Measurements from ENCODE around the gene CDCA8. TPM values are rescaled to one million over a fixed set of nuclear protein-coding genes. Genes with fewer than 3 reads are reported as not detected.

CDCA8 gene
- total RNA-seq, 1 experiment from 2014 or later: 48.5 TPM

DNA sequence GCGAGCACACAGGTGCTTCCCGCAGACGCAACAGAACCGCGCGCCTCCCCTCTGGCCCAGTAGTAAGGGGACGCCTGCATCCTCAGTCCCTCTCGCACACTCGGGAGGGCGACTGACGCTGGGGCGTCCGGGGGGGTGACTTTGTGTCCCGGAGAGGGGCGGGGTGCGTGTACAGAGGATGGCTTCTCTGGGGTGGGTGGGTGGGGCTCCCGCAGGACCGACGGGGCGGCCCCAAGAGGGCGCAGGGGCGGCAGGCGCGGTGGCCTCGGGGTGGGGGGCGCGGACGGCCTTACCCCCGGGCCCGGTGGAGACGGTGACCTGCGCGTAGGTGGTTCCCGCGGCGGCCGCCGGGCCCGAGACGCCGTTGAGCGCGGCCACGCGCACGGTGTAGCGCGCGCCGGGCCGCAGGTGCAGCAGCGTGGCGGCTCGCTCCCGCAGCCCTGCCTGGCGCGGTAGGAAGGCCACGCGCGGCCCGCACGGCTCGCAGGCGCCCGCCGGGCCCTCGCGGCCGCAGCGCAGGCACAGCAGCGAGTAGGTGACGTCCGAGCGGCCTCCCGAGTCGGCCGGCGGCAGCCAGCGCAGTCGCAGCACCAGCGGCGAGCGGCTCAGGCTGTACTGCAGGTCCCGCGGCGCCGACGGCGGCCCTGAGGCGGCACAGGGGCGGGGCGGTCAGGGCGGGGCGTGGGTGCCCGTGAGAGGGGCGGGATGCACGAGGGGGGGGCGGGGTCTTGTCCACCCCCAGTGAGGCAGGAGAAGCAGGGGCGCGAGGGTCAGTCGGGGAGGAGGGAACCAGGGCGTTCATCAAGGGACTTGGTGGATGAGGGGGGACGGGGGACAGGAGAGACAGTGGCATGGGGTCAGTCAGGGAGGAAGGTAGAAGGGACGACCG is 60.5 kb downstream of the CDCA8 start:
- H3K4me1 Mint-ChIP-seq: peaks cover 4 to 6% of the 10 kb centered on the region in 2 experiments; a peak in 2 of 4 replicates
- Histone ChIP-seq H3K79me1 (ENCODE audit: insufficient read depth, low read depth, low read length, poor library complexity, severe bottlenecking) (no peaks in the 10 kb centered on the region), H2BK120ac (ENCODE audit: low read depth, low read length, poor library complexity, severe bottlenecking) (no peak overlapping the region), H3K4ac (ENCODE audit: low read depth, low read length) (no peak overlapping the region), H3K4me1 (ENCODE audit: insufficient read depth, low read length) (no peaks in the 10 kb centered on the region; the same call in 1 of the 2 replicates), H3K27me3 (ENCODE audit: insufficient read depth, low read length) (peaks cover 31% of the 10 kb centered on the region; the same call in 1 of the 2 replicates), H3T11ph (ENCODE audit: low read length) (no peak overlapping the region), H2BK15ac (ENCODE audit: low read depth, low read length) (no peak overlapping the region), H3K27ac (ENCODE audit: insufficient read length, low read depth, low read length) (no peak overlapping the region), H3K23me2 (ENCODE audit: insufficient read length, low read depth, low read length, poor library complexity, severe bottlenecking) (no peaks in the 10 kb centered on the region), H2BK20ac (ENCODE audit: low read depth, low read length, poor library complexity, severe bottlenecking) (no peak overlapping the region), H2BK5ac (ENCODE audit: insufficient read length, low read length) (no peak overlapping the region), H4K5ac (ENCODE audit: insufficient read length, low read depth, low read length) (no peak overlapping the region), H3K14ac (ENCODE audit: insufficient read depth, low read length) (no peak overlapping the region), H3K4me2 (ENCODE audit: insufficient read depth, insufficient read length, low read length) (peak overlapping the region; percentile 56), H3K56ac (ENCODE audit: insufficient read length, low read depth, low read length) (no peak overlapping the region), H2AK5ac (ENCODE audit: insufficient read length, low read length) (no peak overlapping the region), H3K18ac (ENCODE audit: insufficient read length, low read depth, low read length) (no peak overlapping the region), H3K23ac (ENCODE audit: insufficient read length, low read depth, low read length) (no peak overlapping the region), H3K79me2 (ENCODE audit: insufficient read depth, low read length) (no peaks in the 10 kb centered on the region), H3K9me3 (ENCODE audit: control insufficient read depth, low read depth, low read length) (no peaks in the 10 kb centered on the region), H2AFZ (ENCODE audit: low read length) (no peak overlapping the region), H2BK12ac (ENCODE audit: insufficient read length, low read depth, low read length) (no peak overlapping the region), H4K20me1 (ENCODE audit: control insufficient read depth, insufficient read depth, insufficient read length) (no peaks in the 10 kb centered on the region), H3K9ac (ENCODE audit: extremely low read depth, insufficient read length, low read length) (no peak overlapping the region), H4K8ac (replicated peaks; ENCODE audit: insufficient read length, low read depth, low read length) (no peak overlapping the region), H4K91ac (ENCODE audit: insufficient read length, low read depth, low read length) (no peak overlapping the region)
- peaks cover 0 to 1% (median 0%) of the 10 kb centered on the region in 3 experiments; a peak in 1 of 7 replicates for H3K36me3 Mint-ChIP-seq (ENCODE audit: insufficient read depth in 1 of 3, low read depth in 3 of 3)
- peak; percentile 56 for DNase-seq
- no CpG with 5 or more reads among the region's 105 CpGs for WGBS (ENCODE audit: extremely low coverage, insufficient read length, low lambda C conversion rate)
- peak overlapping the region; percentile 66 to 82 for H3K4me3 Mint-ChIP-seq
- peaks cover 42% of the 10 kb centered on the region for H3K27me3 Mint-ChIP-seq (ENCODE audit: low read depth)
- H3K27ac Mint-ChIP-seq: no peak overlapping the region
- no peak for TF ChIP-seq CTCF (conservative IDR thresholded peaks at IDR 0.05)
- peaks cover 0 to 2% of the 10 kb centered on the region in 2 experiments; a peak in 2 of 5 replicates for H3K9me3 Mint-ChIP-seq
